H1 (cell line): ENCODE measurements around the gene GPC6. TPM values are rescaled to one million over a fixed set of nuclear protein-coding genes. Genes with fewer than 3 reads are reported as not detected.

ENCODE experiments used
- ATF3 ChIP-seq: IDR thresholded peaks from 2 replicates; pipeline ENCODE4 v1.6.1; 2011; ENCODE audit warnings: low read depth, mild to moderate bottlenecking, low read length; ENCODE audit not compliant: insufficient read depth
- CHD7 ChIP-seq: fragments of 300-600 bp; sonication (generic); IDR thresholded peaks from 2 replicates; pipeline ENCODE4 v1.7.1; 2012; ENCODE audit warnings: low read length, moderate library complexity, mild to moderate bottlenecking, inconsistent platforms; ENCODE audit not compliant: insufficient replicate concordance
- E2F6 ChIP-seq: IDR thresholded peaks from 2 replicates; pipeline ENCODE4 v1.6.1; 2012; ENCODE audit warnings: inconsistent platforms
- EGR1 ChIP-seq: IDR thresholded peaks from 2 replicates; pipeline ENCODE4 v1.6.1; 2011; ENCODE audit warnings: low read depth, low read length, borderline replicate concordance
- HDAC2 ChIP-seq, 2 experiments: fragments of 300-600 bp in 1 of 2; sonication (generic) in 1 of 2; IDR thresholded peaks; 2 replicates each; pipeline ENCODE4 v1.6.1; 2011 to 2012; ENCODE audit warnings: low read depth in 2 of 2, low read length in 2 of 2, mild to moderate bottlenecking in 2 of 2, moderate library complexity in 2 of 2, borderline replicate concordance in 1 of 2, inconsistent platforms in 1 of 2
- JUN ChIP-seq: IDR thresholded peaks from 2 replicates; pipeline ENCODE4 v1.6.1; 2011; ENCODE audit warnings: low read depth, mild to moderate bottlenecking, improper control_type of control experiment, low read length
- NRF1 ChIP-seq: IDR thresholded peaks from 2 replicates; pipeline ENCODE4 v1.6.1; 2011; ENCODE audit warnings: mild to moderate bottlenecking, low read depth, low read length, improper control_type of control experiment
- SIN3A ChIP-seq, 2 experiments: IDR thresholded peaks in 1 of 2; conservative IDR thresholded peaks in 1 of 2; 2 replicates each; pipeline ENCODE4 v1.6.1; 2011 to 2012; ENCODE audit warnings: low read length in 2 of 2, improper control_type of control experiment in 1 of 2, low read depth in 1 of 2, mild to moderate bottlenecking in 1 of 2
- polyA plus RNA-seq, 7 experiments: library from polyadenylated mRNA; depleted of rRNA in 3 of 7; stranded (reverse) in 5 of 7; unstranded in 2 of 7; fragments of >200 nt in 5 of 7; fragments of 200-250 nt in 2 of 7; gene quantifications; 1 replicate in 5 of 7; 2 replicates in 1 of 7; 4 replicates in 1 of 7; pipeline versions ENCODE4 v1.2.1 to v1.2.3, GENCODE V29; 2011 to 2013; ENCODE audit warnings: missing spikeins in 2 of 7, mixed read lengths in 2 of 7
- total RNA-seq: library from RNA; stranded (reverse); fragmentation: NEBNext Ultra II Directional; extraction: Animal tissue kit (Norgen Biotek cat#: 25700); gene quantifications from 2 replicates; pipeline ENCODE4 v1.2.1, GENCODE V29; 2021

GPC6 gene
- total and polyA plus RNA-seq, 2 of the 8 experiments (the other 6 are each of a cell fraction or from before 2014, with no cell fraction given) = 5.4 to 12.0 TPM

- TF ChIP-seq CHD7 (no peak), NRF1 (no peak), SIN3A (conservative IDR thresholded peaks at IDR 0.05 in 1 of 2, IDR thresholded peaks at IDR 0.05 in 1 of 2; ENCODE audit: low read depth in 1 of 2, low read length in 2 of 2) (no peak), HDAC2 (IDR thresholded peaks at IDR 0.05; ENCODE audit: borderline replicate concordance in 1 of 2, low read depth in 2 of 2, low read length in 2 of 2) (no peak), E2F6 (no peak), JUN (no peak), EGR1 (no peak), ATF3 (no peak)
These were observed 984.2 kb downstream of the GPC6 start (continued) for GRCh38 chr13:94210816-94211215.
